Neural progenitor cell (in vitro differentiated cells): ENCODE results near the gene MCUR1. TPM values are rescaled to one million over a fixed set of nuclear protein-coding genes. Genes with fewer than 3 reads are reported as not detected.

Experiments used
- DNase-seq: peaks from one replicate; pipeline ENCODE4 v3.0.0-alpha.2; 2016; ENCODE audit warnings: low spot score
- H2AFZ ChIP-seq: fragments of 200-600 bp; sonication (generic); replicated peaks from 2 replicates; pipeline ENCODE4 v1.6.1; 2016; ENCODE audit warnings: antibody characterized with exemption
- H3F3A ChIP-seq: fragments of 200-600 bp; sonication (generic); 2 replicates; pipeline ENCODE4 v1.6.1; 2016; ENCODE audit warnings: antibody characterized with exemption, low read depth
- H3K27ac ChIP-seq: fragments of 200-600 bp; sonication (generic); 2 replicates; pipeline ENCODE4 v1.5.1; 2016; ENCODE audit warnings: mild to moderate bottlenecking
- H3K27me3 ChIP-seq: fragments of 200-600 bp; sonication (generic); 2 replicates; pipeline ENCODE4 v1.6.1; 2016; ENCODE audit warnings: mild to moderate bottlenecking, moderate library complexity
- H3K36me3 ChIP-seq: fragments of 200-600 bp; sonication (generic); 2 replicates; pipeline ENCODE4 v1.5.1; 2016
- H3K4me1 ChIP-seq: fragments of 200-600 bp; sonication (generic); 2 replicates; pipeline ENCODE4 v1.6.1; 2016; ENCODE audit warnings: mixed run types
- H3K4me2 ChIP-seq: fragments of 200-600 bp; sonication (generic); 2 replicates; pipeline ENCODE4 v1.6.1; 2016
- H3K4me3 ChIP-seq: fragments of 200-600 bp; sonication (generic); 2 replicates; pipeline ENCODE4 v1.5.1; 2016
- H3K79me2 ChIP-seq: fragments of 200-600 bp; sonication (generic); 2 replicates; pipeline ENCODE4 v1.6.1; 2016; ENCODE audit warnings: low read depth
- H3K9ac ChIP-seq: fragments of 200-600 bp; sonication (generic); 2 replicates; pipeline ENCODE4 v1.6.1; 2016
- H3K9me3 ChIP-seq: fragments of 200-600 bp; sonication (generic); 2 replicates; pipeline ENCODE4 v1.5.1; 2016; ENCODE audit warnings: low read depth
- H4K20me1 ChIP-seq: fragments of 200-600 bp; sonication (generic); 2 replicates; pipeline ENCODE4 v1.6.1; 2016; ENCODE audit warnings: low read depth
- H3K27ac Mint-ChIP-seq: 3 replicates; pipeline ENCODE4 v1.8.0; 2021; ENCODE audit warnings: mixed read lengths
- H3K27me3 Mint-ChIP-seq: 2 replicates; pipeline ENCODE4 v1.8.0; 2022; ENCODE audit warnings: low read depth, mild to moderate bottlenecking, inconsistent platforms, moderate library complexity, mixed read lengths; ENCODE audit not compliant: insufficient read depth
- H3K36me3 Mint-ChIP-seq: 3 replicates; pipeline ENCODE4 v1.8.0; 2021; ENCODE audit warnings: mixed read lengths
- H3K4me1 Mint-ChIP-seq: 3 replicates; pipeline ENCODE4 v1.8.0; 2021; ENCODE audit warnings: mixed read lengths
- H3K4me3 Mint-ChIP-seq: 3 replicates; pipeline ENCODE4 v1.8.0; 2021; ENCODE audit warnings: mild to moderate bottlenecking, moderate library complexity, mixed read lengths
- H3K9me3 Mint-ChIP-seq: 3 replicates; pipeline ENCODE4 v1.8.0; 2020; ENCODE audit warnings: mixed read lengths
- CTCF ChIP-seq: fragments of 200-600 bp; sonication (generic); IDR thresholded peaks from 2 replicates; pipeline ENCODE4 v1.5.1; 2017; ENCODE audit warnings: antibody characterized with exemption, mild to moderate bottlenecking
- EZH2 ChIP-seq: fragments of 200-600 bp; sonication (generic); IDR thresholded peaks from 2 replicates; pipeline ENCODE4 v1.6.1; 2017; ENCODE audit warnings: antibody characterized with exemption, mild to moderate bottlenecking, moderate library complexity
- EZH2phosphoT487 ChIP-seq: fragments of 200-600 bp; sonication (generic); IDR thresholded peaks from 2 replicates; pipeline ENCODE4 v1.6.1; 2017; ENCODE audit warnings: antibody characterized with exemption
- total RNA-seq: library from RNA; depleted of rRNA; stranded (reverse); fragments of >200 nt; gene quantifications from 2 replicates; pipeline ENCODE4 v1.2.3, GENCODE V29; 2015; ENCODE audit warnings: low replicate concordance

The MCUR1 gene
- total RNA-seq, 1 donor from 2014 or later: 16.2 TPM

- Histone ChIP-seq H3K36me3 (no peaks in the 10 kb centered on the region), H3K4me2 (no peak overlapping the region), H3K27ac (no peak overlapping the region), H4K20me1 (no peaks in the 10 kb centered on the region), H3K27me3 (no peaks in the 10 kb centered on the region), H2AFZ (no peak overlapping the region), H3K4me3 (no peak overlapping the region), H3F3A (no peaks in the 10 kb centered on the region), H3K79me2 (no peaks in the 10 kb centered on the region), H3K4me1 (no peaks in the 10 kb centered on the region), H3K9ac (no peak overlapping the region), H3K9me3 (no peaks in the 10 kb centered on the region)
- DNase-seq: no peak
- H3K4me1 Mint-ChIP-seq: peaks cover 35% of the 10 kb centered on the region
- TF ChIP-seq EZH2phosphoT487 (no peak), CTCF (no peak), EZH2 (no peak)
- no peaks in the 10 kb centered on the region for H3K36me3 Mint-ChIP-seq
- H3K27me3 Mint-ChIP-seq: no peaks in the 10 kb centered on the region
- no peak overlapping the region for H3K27ac Mint-ChIP-seq
- H3K9me3 Mint-ChIP-seq: peaks cover 4% of the 10 kb centered on the region
- no peak overlapping the region for H3K4me3 Mint-ChIP-seq
Observed at GRCh38 chr6:13765570-13765969, 48.8 kb downstream of the MCUR1 start.

GRCh38 chr6:13764996-13765395 lies 49.4 kb downstream of the MCUR1 start:
- Mint-ChIP-seq H3K4me1 (peaks cover 35% of the 10 kb centered on the region), H3K27ac (no peak overlapping the region), H3K27me3 (no peaks in the 10 kb centered on the region), H3K9me3 (peaks cover 4% of the 10 kb centered on the region), H3K36me3 (no peaks in the 10 kb centered on the region), H3K4me3 (no peak overlapping the region)
- Histone ChIP-seq H3K4me1 (no peaks in the 10 kb centered on the region), H4K20me1 (no peaks in the 10 kb centered on the region), H3K27me3 (no peaks in the 10 kb centered on the region), H3K9me3 (no peaks in the 10 kb centered on the region), H3K4me3 (no peak overlapping the region), H3K36me3 (no peaks in the 10 kb centered on the region), H3K79me2 (no peaks in the 10 kb centered on the region), H3K9ac (no peak overlapping the region), H3K4me2 (no peak overlapping the region), H2AFZ (no peak overlapping the region), H3K27ac (no peak overlapping the region), H3F3A (no peaks in the 10 kb centered on the region)
- DNase-seq: no peak
- TF ChIP-seq EZH2phosphoT487 (no peak), EZH2 (no peak), CTCF (no peak)

GRCh38 chr6:13763740-13764381 lies 50.5 kb downstream of the MCUR1 start:
- Histone ChIP-seq H3K4me2 (no peak overlapping the region), H3K36me3 (no peaks in the 10 kb centered on the region), H3K27me3 (no peaks in the 10 kb centered on the region), H3K4me3 (no peak overlapping the region), H3K4me1 (no peaks in the 10 kb centered on the region), H4K20me1 (no peaks in the 10 kb centered on the region), H2AFZ (no peak overlapping the region), H3K9me3 (no peaks in the 10 kb centered on the region), H3K79me2 (no peaks in the 10 kb centered on the region), H3K9ac (no peak overlapping the region), H3F3A (no peaks in the 10 kb centered on the region), H3K27ac (no peak overlapping the region)
- Mint-ChIP-seq H3K27ac (no peak overlapping the region), H3K36me3 (no peaks in the 10 kb centered on the region), H3K4me3 (no peak overlapping the region), H3K9me3 (peaks cover 4% of the 10 kb centered on the region), H3K4me1 (peaks cover 35% of the 10 kb centered on the region), H3K27me3 (no peaks in the 10 kb centered on the region)
- DNase-seq: no peak
- TF ChIP-seq EZH2phosphoT487: no peak
- TF ChIP-seq EZH2: no peak
- no peak for TF ChIP-seq CTCF
